H1 (cell line): ENCODE results near the gene IFITM10. TPM values are rescaled to one million over a fixed set of nuclear protein-coding genes. Genes with fewer than 3 reads are reported as not detected.

ENCODE experiments used
- BCL11A ChIP-seq, 2 experiments: IDR thresholded peaks; one replicate each; pipeline ENCODE4 v1.6.1; 2011; ENCODE audit warnings: low read depth in 2 of 2, low read length in 2 of 2, mild to moderate bottlenecking in 2 of 2
- EZH2 ChIP-seq: fragments of 200-600 bp; sonication (generic); IDR thresholded peaks from 2 replicates; pipeline ENCODE4 v1.7.1; 2012; ENCODE audit warnings: low read depth, mild to moderate bottlenecking, moderate library complexity, low read length, inconsistent platforms; ENCODE audit not compliant: severe bottlenecking
- RXRA ChIP-seq: IDR thresholded peaks from 2 replicates; pipeline ENCODE4 v1.6.1; 2011; ENCODE audit warnings: low read depth, mild to moderate bottlenecking, low read length, moderate library complexity; ENCODE audit not compliant: insufficient read depth
- SP4 ChIP-seq: IDR thresholded peaks from 2 replicates; pipeline ENCODE4 v1.6.1; 2012; ENCODE audit warnings: low read length, inconsistent platforms
- TAF1 ChIP-seq: IDR thresholded peaks from 2 replicates; pipeline ENCODE4 v1.6.1; 2011; ENCODE audit warnings: mild to moderate bottlenecking, low read depth, low read length
- TEAD4 ChIP-seq: IDR thresholded peaks from 2 replicates; pipeline ENCODE4 v1.6.1; 2012; ENCODE audit warnings: low read depth, low read length, inconsistent platforms, mixed read lengths
- polyA plus RNA-seq, 7 experiments: library from polyadenylated mRNA; depleted of rRNA in 3 of 7; stranded (reverse) in 5 of 7; unstranded in 2 of 7; fragments of >200 nt in 5 of 7; fragments of 200-250 nt in 2 of 7; gene quantifications; 1 replicate in 5 of 7; 2 replicates in 1 of 7; 4 replicates in 1 of 7; pipeline versions ENCODE4 v1.2.1 to v1.2.3, GENCODE V29; 2011 to 2013; ENCODE audit warnings: missing spikeins in 2 of 7, mixed read lengths in 2 of 7
- total RNA-seq: library from RNA; stranded (reverse); fragmentation: NEBNext Ultra II Directional; extraction: Animal tissue kit (Norgen Biotek cat#: 25700); gene quantifications from 2 replicates; pipeline ENCODE4 v1.2.1, GENCODE V29; 2021

IFITM10 gene
- total and polyA plus RNA-seq, 2 of the 8 experiments (the other 6 are each of a cell fraction or from before 2014, with no cell fraction given) = 0.08 to 0.22 TPM

DNA sequence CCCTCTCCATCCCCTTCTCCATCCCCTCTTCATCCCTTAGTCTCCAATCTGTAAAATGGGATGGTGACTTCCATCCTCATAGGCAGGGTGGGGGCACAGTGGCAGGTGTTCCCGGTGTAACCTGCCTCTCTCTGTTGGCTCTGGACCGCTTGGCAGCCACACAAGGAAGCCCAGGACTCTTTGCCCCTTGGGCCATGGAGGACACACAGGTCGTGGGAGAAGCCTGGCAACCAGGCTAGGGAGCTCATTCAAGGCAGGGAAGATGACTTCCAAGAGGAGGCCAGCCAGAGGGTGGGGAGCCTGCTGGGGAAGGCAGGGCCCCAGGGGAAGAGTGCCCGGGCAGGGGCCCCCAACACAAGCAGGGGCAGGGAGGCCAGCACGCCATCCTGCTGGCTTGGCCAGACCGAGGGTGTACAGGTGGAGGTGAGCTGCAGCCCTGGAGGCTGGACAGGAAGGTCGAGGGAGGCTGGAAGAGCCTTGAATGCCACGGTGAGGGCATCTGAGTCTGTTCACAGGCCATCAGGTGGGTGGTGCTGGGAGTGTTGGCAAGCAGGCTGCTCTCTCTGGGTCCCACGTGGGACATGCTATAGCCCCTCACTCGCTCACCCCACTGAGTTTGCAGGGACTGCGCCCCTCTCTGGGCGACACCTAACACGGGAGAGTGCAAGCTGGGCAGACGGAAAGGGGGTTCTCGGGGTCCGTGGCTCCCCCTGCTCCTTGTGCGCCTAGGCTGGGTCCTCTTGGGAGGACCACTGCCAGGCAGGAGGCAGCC lies 28.8 kb upstream of the IFITM10 start (continued):
- TF ChIP-seq SP4 (no peak), BCL11A (IDR thresholded peaks at IDR 0.05; ENCODE audit: low read depth in 2 of 2, low read length in 2 of 2) (no peak), TEAD4 (no peak), TAF1 (no peak), RXRA (no peak), EZH2 (no peak)
